OCI-LY1 (cell line): ENCODE results near the gene CLASRP.
A peak's percentile ranks its signal among the peaks of the same experiment; 100 is the strongest.

ENCODE experiments used
- H2AFZ ChIP-seq: fragments of 200-600 bp; sonication (generic), shearing (Covaris generic); 2 replicates; pipeline ENCODE4 v1.6.0; 2014; ENCODE audit warnings: antibody characterized with exemption, mild to moderate bottlenecking, low read length
- H3F3A ChIP-seq: fragments of 200-600 bp; sonication (generic), shearing (Covaris generic); 2 replicates; pipeline ENCODE4 v1.6.0; 2014; ENCODE audit warnings: mild to moderate bottlenecking, antibody characterized with exemption, low read length, moderate library complexity; ENCODE audit not compliant: insufficient read depth
- H3K27ac ChIP-seq: fragments of 200-600 bp; sonication (generic); 2 replicates; pipeline ENCODE4 v1.5.1; 2014; ENCODE audit warnings: low read length, mixed run types, mild to moderate bottlenecking, low read depth; ENCODE audit not compliant: poor library complexity, severe bottlenecking
- H3K27me3 ChIP-seq: fragments of 200-600 bp; sonication (generic); 2 replicates; pipeline ENCODE4 v1.6.0; 2014; ENCODE audit warnings: antibody characterized with exemption, mild to moderate bottlenecking, low read length, moderate library complexity; ENCODE audit not compliant: insufficient read depth
- H3K36me3 ChIP-seq: fragments of 200-600 bp; sonication (generic); 2 replicates; pipeline ENCODE4 v1.6.1; 2014; ENCODE audit warnings: mild to moderate bottlenecking, antibody characterized with exemption, low read length, moderate library complexity, mixed read lengths; ENCODE audit not compliant: insufficient read depth
- H3K4me1 ChIP-seq: fragments of 200-600 bp; sonication (generic); 2 replicates; pipeline ENCODE4 v1.5.1; 2014; ENCODE audit warnings: mild to moderate bottlenecking, low read length, moderate library complexity; ENCODE audit not compliant: insufficient read depth, severe bottlenecking
- H3K4me2 ChIP-seq: fragments of 200-600 bp; sonication (generic), shearing (Covaris generic); 2 replicates; pipeline ENCODE4 v1.6.1; 2014; ENCODE audit warnings: low read length
- H3K4me3 ChIP-seq: fragments of 200-600 bp; sonication (generic); 2 replicates; pipeline ENCODE4 v1.5.1; 2014; ENCODE audit warnings: low read length, low read depth, mild to moderate bottlenecking, mixed read lengths; ENCODE audit not compliant: poor library complexity, severe bottlenecking
- H3K79me2 ChIP-seq: fragments of 200-600 bp; shearing (Covaris generic); 2 replicates; pipeline ENCODE4 v1.6.1; 2016; ENCODE audit warnings: mixed run types, low read length, mixed read lengths; ENCODE audit not compliant: insufficient read depth
- H3K9ac ChIP-seq: fragments of 200-600 bp; sonication (generic), shearing (Covaris generic); 2 replicates; pipeline ENCODE4 v1.6.1; 2014; ENCODE audit warnings: mild to moderate bottlenecking, low read length, mixed read lengths
- H3K9me2 ChIP-seq: fragments of 200-600 bp; sonication (generic), shearing (Covaris generic); 2 replicates; pipeline ENCODE4 v1.6.1; 2014; ENCODE audit warnings: low read depth, mild to moderate bottlenecking, low read length, mixed read lengths
- H3K9me3 ChIP-seq: fragments of 200-600 bp; shearing (Covaris generic); 2 replicates; pipeline ENCODE4 v1.6.1; 2014; ENCODE audit warnings: low read length, mixed read lengths
- H4K20me1 ChIP-seq: fragments of 200-600 bp; sonication (generic), shearing (Covaris generic); 2 replicates; pipeline ENCODE4 v1.6.0; 2016; ENCODE audit warnings: mild to moderate bottlenecking, low read length; ENCODE audit not compliant: insufficient read depth
- CTCF ChIP-seq: fragments of 200-600 bp; sonication (generic), shearing (Covaris generic); IDR thresholded peaks from 2 replicates; pipeline ENCODE4 v1.5.1; 2017; ENCODE audit warnings: mild to moderate bottlenecking, antibody characterized with exemption, low read length, moderate library complexity, mixed read lengths
- EZH2 ChIP-seq: fragments of 200-600 bp; sonication (generic), shearing (Covaris generic); IDR thresholded peaks from 2 replicates; pipeline ENCODE4 v1.8.0; 2017; ENCODE audit warnings: borderline replicate concordance, mixed run types, mild to moderate bottlenecking, antibody characterized with exemption, low read length, moderate library complexity, mixed read lengths

The CLASRP gene

GRCh38 chr19:45071545-45071938 lies 32.7 kb downstream of the CLASRP start:
- TF ChIP-seq CTCF (no peak), EZH2 (no peak)
- H3K4me3 ChIP-seq, result no peak overlapping the region
- no peaks in the 10 kb centered on the region for H3K9me2 ChIP-seq
- no peak overlapping the region for H2AFZ ChIP-seq
- H3K9ac ChIP-seq, result peak overlapping the region; percentile 2; the same call in 1 of the 2 replicates
- H3F3A ChIP-seq, result 0 out of 2 replicates have a peak, but pooled peaks cover 6% of the 10 kb centered on the region
- H3K4me2 ChIP-seq, result peak overlapping the region; percentile 26
- H3K9me3 ChIP-seq, result no peaks in the 10 kb centered on the region
- peaks cover 46% of the 10 kb centered on the region for H3K4me1 ChIP-seq
- H4K20me1 ChIP-seq, result no peaks in the 10 kb centered on the region
- no peaks in the 10 kb centered on the region for H3K27me3 ChIP-seq
- H3K27ac ChIP-seq, result peak overlapping the region; percentile 73
- peaks cover 69% of the 10 kb centered on the region for H3K36me3 ChIP-seq
- H3K79me2 ChIP-seq, result no peaks in the 10 kb centered on the region

- H3K27me3 ChIP-seq, result no peaks in the 10 kb centered on the region
- H3K27ac ChIP-seq, result peak overlapping the region; percentile 73
- no peaks in the 10 kb centered on the region for H3K9me2 ChIP-seq
- H3F3A ChIP-seq, result peaks cover 8% of the 10 kb centered on the region; the same call in 1 of the 2 replicates
- H3K4me3 ChIP-seq, result no peak overlapping the region
- H3K4me2 ChIP-seq, result peak overlapping the region; percentile 26
- no peaks in the 10 kb centered on the region for H3K79me2 ChIP-seq
- H3K9me3 ChIP-seq, result no peaks in the 10 kb centered on the region
- H2AFZ ChIP-seq, result no peak overlapping the region
- peak overlapping the region; percentile 2; the same call in 1 of the 2 replicates for H3K9ac ChIP-seq
- H3K36me3 ChIP-seq, result peaks cover 63% of the 10 kb centered on the region
- no peaks in the 10 kb centered on the region for H4K20me1 ChIP-seq
- peaks cover 52% of the 10 kb centered on the region for H3K4me1 ChIP-seq
- TF ChIP-seq CTCF (peak; percentile 59), EZH2 (no peak)
Observed at GRCh38 chr19:45071969-45072790, 33.3 kb downstream of the CLASRP start.

- peaks cover 19% of the 10 kb centered on the region for H3F3A ChIP-seq
- peaks cover 65% of the 10 kb centered on the region for H3K4me1 ChIP-seq
- H3K79me2 ChIP-seq, result peaks cover 6% of the 10 kb centered on the region
- no peaks in the 10 kb centered on the region for H3K27me3 ChIP-seq
- no peak overlapping the region for H2AFZ ChIP-seq
- no peaks in the 10 kb centered on the region for H3K9me2 ChIP-seq
- TF ChIP-seq EZH2, result no peak
- no peak for TF ChIP-seq CTCF
- peak overlapping the region; percentile 83 for H3K4me3 ChIP-seq
- peak overlapping the region; percentile 78 for H3K4me2 ChIP-seq
- peaks cover 38% of the 10 kb centered on the region for H3K36me3 ChIP-seq
- H3K9ac ChIP-seq, result peak overlapping the region; percentile 67
- peak overlapping the region; percentile 89 for H3K27ac ChIP-seq
- no peaks in the 10 kb centered on the region for H4K20me1 ChIP-seq
- H3K9me3 ChIP-seq, result no peaks in the 10 kb centered on the region
Observed at GRCh38 chr19:45074744-45075300, 36.0 kb downstream of the CLASRP start.
